Non-pigmented ciliary epithelial cell (primary cell): ENCODE results near the gene PNLDC1.
"Not testable (repeated sequence)": the region's sequence is repeated elsewhere in the genome, so short reads cannot be mapped to it uniquely, and the experiment has no call there.

Experiments
- DNase-seq: peaks from one replicate; pipeline ENCODE4 v3.0.0-alpha.2; 2010; ENCODE audit warnings: low read depth

PNLDC1 gene

DNA sequence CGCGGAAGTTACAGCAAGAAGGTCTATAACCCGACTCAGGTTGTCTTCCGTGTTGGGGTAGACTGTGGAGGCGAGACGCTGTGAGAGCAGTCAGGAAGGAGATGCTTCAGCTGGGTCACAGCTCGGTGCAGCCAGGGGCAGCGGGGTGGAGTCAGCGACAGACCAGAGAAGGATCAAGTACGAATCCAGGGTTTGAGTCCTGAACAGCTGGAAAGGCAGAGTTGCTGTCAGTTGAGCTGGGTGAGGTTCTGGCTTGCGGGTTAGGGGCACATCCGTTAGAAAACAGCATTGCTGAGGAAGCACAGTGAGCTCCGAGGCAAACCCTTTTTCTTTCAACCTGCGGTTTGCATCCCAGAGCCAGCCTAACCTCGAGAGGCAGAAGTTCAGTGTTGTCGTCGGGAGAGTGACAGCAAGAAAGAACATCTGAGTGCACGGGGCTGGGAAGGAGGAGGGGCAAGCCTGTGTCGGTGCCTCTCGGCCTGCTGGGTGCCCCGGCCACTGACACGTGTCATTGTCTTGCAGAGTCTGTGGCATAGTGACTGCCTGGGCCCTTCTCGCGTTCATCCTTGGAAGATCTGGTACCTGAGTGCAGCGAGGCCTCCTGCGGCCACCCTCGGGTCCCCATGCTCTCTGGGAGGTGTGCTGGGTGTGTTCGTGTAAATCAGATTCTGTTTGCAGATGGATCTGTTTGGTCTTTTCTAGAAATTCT, 20.0 kb downstream of the PNLDC1 start:
- DNase-seq, result no peak

DNA sequence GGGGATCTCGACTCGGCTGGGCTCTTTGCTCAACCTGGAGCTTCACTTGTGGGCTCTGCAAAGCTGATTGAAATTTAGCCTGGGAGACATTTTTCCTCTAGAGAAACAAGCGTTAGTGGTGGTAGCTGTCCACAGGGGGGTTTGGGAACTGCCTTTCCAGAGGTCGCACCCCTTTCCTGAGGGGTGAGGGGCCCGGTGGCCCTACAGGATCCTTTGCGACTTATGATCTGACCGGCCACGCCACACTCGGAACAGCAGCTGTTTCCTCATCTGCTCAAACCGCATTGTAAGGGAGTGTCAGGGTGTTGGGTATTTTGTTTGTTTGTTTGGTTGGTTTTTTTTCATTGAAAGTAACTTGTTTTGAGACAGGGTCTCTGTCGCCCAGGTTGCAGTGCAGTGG, 21.0 kb downstream of the PNLDC1 start:
- DNase-seq, result no peak

DNA sequence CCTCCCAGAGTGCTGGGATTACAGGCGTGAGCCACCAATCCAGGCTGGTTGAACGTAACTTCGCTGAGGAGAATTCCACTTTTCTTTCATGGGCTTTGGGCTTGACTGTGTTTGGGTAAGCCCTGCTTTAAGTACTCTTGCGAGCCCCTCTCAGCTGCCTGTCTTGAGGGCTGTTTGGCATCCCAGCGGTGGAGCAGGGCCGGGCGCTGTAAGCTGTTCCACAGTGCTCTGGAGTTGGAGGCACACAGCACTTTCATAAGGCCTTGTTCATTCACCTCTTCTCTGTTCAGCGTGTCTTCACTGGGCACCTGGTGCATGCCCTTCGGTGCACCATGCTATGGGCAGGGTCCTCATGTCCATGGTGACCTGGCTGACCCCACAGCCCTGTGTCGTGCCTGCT, 21.6 kb downstream of the PNLDC1 start:
- no peak for DNase-seq

DNA sequence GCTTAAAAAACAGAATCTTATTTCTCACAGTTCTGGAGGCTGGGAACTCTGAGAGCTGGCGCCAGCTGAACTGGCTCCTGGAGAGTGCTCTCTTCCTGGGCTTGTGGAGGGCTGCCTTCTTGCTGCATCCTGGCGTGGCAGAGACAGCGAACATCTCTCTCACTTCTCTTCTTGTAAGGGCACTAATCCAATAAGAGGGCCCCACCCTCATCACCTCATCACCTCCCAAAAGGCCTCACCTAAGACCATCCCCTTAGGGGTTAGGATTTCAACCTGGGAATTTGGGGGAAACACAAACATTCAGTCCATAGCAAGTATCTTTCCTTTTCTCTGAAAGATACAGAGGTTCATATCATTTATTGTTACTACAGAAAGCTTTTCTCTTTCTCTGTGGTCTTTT, 23.9 kb downstream of the PNLDC1 start:
- no peak for DNase-seq

DNA sequence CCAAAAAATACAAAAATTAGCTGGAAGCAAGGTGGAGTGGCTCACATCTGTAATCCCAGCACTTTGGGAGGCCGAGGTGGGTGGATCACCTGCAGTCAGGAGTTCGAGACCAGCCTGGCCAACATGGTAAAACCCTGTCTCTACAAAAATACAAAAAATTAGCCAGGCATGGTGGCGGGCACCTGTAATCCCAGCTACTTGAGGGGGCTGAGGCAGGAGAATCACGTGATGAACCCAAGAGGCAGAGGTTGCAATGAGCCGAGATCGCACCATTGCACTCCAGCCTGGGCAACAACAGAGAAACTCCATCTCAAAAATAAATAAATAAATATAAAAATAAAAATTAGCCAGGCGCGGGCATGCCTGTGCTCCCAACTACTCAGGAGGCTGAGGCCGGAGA, 24.6 kb downstream of the PNLDC1 start:
- DNase-seq, result not testable (repeated sequence)

DNA sequence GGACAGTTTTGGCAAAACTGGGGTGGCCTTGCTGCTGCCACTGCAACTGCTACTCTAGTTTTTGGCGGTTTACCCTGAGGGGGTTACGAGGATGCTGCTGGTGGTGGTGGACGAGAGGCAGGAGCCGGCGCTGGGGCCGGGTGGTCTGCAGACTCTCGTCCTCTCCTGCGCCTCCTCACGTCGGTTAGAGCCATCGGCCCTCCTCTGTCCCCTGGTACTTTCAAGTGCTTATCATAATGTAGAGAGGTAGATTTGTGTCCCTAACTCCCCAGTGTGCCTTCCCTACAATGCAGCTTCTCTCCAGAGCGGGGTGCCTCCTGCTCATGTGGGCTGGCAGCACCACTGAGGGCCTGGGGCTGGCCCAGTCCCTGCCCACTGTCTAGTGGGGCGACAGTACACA, 25.9 kb downstream of the PNLDC1 start:
- DNase-seq, result no peak

DNA sequence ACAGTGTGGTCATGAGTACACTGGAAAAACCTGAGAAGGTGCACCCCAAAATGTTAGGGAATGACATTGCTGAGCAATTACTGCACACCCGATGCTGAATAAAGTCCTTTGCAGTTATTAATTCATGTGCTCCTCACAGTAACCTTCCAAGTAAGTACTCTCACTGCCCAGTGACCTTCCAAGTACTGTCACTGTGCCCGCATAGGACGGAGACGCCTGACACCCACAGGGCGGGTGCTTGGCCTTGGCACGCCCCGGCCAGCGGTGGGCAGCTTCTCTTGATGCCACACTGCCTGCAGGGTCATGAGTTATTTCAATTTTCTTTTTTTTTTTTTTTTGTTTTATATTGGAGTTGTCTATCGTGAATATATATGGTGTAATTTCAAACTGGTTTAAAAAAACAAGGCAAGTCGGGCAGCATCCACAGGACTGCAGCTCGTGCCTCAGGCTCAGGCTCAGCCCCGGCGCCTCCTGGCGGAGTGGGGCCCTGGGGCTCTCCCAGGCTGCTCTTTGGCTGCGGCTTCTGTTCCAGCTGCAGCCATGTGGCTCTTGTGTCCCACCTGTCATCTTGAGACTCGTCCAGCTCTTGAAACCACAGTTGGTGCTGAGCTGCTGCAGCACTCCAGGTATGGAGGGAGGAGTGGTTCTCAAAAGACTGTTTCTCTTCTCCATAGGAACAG, 27.0 kb downstream of the PNLDC1 start:
- no peak for DNase-seq

DNA sequence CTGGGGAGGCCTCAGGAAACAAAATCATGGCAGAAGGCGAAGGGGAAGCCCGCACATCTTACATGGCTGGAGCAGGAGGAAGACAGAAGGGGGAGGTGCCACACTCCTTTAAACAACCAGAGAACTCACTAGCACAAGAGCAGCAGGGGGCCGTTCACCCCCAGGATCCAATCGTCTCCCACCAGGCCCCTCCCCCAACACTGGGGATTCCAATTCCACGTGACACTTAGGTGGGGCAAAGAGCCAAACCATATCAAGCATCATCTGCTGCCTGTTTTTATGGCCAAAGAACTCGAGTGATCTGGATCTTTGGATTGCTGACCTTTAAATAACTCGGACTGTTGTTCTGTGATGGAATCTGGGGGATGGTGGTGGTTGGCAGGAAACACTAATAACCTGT, 28.0 kb downstream of the PNLDC1 start:
- DNase-seq, result no peak

DNA sequence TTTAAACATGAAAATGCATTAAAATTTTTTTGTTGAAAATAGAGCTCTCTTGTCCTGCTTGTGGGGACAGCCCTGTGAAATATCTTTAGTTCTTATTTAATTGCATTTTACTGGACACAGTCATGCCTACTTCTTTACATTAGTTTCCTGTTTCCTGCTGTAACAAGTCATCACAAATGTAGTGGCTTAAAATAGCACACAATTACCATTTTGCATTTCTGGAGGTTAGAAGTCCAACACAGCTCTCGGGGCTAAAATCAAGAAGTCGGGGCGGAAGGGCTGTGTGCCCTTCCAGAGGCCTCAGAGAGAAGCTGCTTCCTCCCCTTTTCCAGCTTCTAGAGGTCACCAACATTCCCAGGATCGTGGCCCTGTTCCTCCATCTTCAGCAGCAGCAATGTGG, 29.4 kb downstream of the PNLDC1 start:
- no peak for DNase-seq

DNA sequence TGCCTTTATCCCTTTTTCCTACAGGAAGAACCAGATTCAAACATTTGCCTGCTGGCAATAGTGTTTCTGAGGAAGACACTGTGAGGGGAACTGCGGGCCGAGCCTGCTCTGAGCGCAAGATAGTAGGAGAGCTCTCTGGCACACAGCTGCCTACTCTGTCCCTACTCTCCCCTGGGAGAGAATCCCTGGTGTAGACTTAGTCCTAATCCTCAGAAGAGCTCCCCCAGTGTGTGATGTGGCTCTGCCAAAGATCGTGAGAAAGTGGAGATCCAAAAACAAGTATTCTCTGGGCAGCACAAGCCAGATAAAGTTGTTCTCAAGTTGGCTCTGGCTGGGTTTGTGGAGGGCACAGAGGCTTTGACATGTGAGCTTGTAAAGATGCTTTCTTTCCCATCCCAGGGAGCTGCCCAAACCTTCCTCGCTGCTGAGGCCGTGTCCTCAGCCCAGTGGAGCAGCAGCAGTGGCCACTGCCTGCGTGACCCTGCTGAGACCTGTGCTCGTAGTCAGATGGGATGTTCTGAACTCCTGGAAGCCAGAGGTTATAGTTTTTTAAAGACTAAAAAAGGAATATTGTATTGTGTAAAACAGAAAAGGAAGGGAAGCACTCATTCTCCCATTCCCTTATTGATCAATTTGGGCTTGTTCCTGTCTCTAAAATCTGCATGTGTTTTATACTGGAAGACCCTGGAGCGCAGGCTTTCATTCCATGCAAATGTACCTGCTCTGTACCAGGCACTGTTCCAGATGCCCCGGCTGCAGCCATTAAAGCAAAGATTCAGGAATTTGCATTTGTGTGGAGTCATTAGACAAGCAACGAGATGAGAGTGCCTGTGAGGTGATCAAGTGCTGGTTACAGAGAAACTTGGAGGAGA, 30.7 kb downstream of the PNLDC1 start:
- DNase-seq, result no peak

DNA sequence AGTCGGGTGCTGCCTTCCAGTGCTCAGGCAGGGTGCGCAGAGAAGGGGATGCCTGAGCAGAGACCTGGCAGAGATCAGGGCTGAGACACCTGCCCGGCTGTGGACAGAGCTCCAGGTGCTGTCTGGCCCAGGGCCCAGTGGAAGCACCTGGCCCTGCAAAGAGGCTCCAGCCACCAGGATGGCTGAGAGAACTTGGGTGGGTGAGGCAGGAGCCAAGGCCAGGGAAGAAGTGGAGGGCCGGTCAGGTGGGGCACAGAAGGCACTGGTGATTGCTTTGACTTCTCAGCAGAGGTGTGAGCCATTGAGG, 31.2 kb downstream of the PNLDC1 start:
- DNase-seq, result no peak

DNA sequence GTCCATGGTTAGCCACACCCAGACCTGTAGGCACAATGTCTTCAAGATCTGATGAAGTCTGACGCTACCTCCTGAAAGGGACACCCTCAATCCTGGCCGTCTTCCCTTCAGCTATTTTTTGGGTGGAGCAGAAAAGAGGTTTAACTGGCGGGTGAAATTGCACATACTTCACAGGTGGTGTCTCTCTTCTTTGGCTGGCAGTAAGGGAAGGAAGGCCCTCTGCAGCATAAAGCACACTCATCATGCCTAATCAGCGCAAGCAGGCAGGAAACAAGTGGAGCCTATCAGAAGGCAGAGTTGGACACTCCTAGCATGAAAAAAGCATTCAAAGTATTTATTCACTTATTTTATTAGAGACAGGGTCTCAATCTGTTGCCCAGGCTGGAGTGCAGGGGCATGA, 32.9 kb downstream of the PNLDC1 start:
- no peak for DNase-seq

DNA sequence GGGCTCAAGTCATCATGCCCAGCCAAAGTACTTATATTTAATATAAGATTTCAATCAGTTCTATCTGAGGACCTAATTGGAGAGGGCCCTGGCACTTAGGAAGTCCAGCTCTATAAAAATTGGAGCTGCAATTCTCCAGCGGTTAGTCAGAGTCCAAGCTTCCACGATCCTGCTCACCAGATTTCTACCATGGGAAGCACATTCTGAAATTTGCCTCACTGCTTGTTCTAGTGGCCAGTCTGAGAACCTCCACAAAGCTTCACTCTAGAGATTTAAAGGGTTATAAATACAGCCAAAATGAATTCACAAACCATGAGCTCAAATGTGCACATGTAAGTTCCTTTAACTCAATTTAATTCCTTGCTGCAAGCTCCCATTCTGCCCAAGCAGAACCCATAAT, 33.5 kb downstream of the PNLDC1 start:
- no peak for DNase-seq

DNA sequence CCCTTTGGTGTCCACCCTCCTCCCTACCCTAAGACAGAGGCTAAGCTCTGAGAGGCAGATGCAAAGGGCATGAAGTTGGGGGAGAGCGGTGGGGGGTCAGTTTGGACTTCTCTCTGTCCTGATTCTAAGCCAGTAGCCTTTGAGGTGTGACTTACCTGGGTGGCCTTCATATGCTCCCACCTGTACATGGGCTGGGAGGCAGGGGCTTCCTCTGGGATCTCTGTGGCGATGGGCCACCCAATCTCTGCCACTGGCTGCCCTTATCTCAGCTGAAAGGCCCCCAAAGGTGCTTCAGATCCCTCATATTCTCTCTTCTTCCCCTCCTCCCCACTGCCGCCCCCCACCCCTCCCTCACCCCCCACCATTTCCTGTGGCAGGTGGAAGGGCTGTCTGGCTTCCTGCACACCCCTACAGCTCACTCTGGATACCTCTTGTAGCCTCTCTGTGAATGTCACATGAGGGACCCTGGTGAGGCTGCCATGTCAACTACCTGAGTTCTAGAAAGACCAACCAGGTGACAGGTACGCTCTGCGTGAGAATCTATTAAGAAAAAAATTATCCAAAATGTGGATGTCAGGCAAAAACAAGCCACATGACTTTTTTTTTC, 34.0 kb downstream of the PNLDC1 start:
- DNase-seq, result no peak

DNA sequence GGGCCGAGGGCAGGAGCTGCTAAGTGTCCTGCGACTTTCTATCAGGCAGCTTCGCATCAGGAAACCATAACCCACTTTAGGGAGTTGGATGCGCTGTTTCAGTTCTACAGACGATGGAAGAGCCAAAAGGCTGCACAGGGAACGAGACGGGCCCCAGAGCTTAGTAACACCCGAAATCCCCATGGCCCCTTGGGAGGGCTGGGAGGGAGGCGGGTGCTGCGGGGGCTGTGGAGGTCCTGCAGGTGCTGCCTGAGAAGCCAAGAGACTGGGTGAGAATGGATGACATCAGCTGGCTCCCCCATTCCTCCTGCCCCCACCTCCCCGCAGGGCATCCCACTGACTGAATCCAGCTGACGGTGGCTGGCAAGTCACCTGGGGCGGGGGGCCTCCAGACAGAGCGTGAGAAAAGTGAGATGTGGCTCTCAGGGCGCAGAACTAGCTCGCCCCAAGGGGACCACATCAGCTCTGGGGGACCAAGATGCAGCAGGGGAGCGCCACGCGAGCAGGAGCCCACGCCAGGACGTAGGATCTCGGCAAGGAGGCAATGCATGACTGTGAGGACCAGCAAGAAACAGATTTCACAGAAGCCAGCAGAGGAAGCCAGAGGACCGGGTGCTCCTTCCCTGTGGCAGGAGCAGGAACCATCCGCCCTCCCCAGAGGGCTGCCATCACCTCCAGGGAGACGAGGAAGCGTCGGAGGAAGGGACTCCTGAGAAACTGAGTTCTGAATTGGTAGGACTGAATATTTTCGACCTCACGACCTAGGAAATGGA, 36.8 kb downstream of the PNLDC1 start:
- no peak for DNase-seq

DNA sequence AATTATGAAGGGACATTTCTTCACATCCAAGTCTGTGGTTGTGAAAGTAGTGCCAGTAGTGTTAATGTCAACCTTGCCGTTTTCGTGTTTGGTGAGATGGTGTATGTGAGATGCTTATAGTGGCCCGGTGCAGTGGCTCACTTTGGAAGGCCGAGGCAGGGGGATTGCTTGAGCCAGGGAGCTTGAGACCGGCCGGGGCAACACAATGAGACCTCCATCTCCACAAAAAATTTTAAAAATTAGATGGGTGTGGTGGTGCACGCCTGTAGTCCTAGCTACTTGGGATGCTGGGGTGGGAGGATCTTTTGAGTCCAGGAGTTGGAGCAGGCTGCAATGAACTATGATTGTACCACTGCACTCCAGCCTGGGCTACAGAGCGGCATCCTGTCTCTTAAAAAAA, 37.4 kb downstream of the PNLDC1 start:
- DNase-seq, result no peak

DNA sequence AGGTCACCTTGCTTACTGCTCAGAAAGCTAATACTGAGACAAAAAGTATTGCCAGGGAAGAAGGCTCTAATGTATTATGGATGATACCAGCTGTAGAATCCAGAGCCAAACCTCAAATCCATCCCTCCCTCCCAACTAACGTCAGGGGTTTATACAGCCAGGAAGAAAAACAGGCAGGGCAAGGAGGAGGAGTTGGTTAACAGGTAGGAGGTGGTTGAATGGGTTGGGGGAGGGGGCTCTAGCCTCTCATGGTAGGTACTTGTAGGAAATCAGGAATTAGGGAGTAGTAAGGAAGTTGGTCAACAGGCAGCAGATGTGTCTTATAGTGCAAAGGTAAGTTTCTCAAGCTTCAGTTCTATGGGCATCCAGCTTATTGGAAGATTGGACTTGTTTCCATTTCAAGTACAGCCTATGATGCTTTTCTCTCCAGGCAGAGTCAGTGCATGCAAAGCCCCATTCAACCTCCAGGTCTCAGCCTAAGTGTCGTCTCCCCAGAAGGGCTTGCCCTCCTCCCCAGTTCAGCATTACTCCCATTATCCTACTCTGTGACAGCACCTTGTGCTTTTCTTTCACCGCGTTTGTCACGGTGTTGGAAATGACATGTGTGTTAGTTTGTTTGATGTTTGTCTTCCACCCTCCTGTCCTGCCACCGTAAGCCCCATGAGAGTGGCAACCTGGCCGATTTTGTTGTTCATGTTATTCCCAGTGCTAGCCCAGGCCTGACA, 38.1 kb downstream of the PNLDC1 start:
- DNase-seq, result no peak

DNA sequence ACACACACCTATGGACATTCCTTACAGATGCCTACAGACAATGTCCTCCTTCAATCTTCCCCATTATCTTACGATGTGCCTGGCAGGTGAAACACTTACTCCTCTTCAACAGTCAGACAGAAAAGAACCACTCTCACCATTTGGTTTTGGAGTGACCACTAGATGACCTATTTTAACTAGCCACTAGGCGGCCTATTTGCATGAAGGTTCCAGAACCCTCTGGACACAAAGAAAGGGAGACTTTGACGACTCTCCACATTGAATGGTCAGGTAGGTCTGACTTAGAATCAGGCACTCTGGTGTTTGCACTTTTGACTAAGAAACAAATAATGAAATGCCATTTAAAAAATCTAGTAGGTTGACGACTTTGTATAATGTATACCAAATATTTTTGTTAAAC, 42.0 kb downstream of the PNLDC1 start:
- DNase-seq, result no peak

DNA sequence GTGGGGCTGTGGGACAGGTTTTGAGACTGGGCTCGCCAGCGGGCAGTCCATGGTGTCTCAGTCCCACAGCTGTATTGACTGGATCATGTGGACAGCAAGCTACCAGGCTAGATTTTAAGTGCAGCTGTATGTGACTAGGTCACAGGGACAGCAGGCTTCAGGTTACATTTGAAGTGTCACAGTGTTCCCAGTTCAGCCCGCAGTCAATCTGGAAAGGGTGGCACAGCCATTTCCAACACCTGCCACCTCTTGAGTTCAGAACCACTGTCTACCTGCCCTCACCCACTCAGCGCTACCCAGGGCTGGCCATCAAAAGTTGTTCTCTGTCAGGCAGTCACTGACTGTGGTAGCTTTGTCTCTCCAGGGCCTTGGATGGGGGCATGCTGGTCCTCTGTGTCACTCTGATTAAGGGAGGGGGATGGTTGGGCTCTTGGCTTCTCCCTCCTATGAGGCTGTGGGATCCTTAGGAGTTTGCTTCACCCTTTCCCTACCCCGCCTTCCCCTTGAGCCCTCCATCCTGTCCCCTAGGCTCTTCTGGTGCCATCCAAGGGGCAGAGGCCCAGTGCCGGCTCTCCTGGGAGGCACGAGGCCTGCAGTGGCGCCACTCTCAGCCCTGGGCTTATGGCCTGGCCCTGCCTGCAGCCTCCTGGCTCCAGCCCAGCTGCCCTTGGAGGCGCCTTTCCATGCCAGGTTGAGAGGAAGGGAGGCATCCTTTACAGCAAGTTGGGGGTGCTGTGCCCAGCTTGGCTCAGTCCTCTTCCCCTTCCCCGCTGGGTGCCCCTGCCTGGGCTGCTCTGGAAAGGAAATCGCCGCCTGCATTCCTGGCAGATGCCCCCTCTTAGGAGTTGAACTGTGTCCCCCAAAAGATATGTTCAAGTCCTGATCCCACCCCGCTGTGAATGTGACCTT, 44.9 kb downstream of the PNLDC1 start:
- no peak for DNase-seq

DNA sequence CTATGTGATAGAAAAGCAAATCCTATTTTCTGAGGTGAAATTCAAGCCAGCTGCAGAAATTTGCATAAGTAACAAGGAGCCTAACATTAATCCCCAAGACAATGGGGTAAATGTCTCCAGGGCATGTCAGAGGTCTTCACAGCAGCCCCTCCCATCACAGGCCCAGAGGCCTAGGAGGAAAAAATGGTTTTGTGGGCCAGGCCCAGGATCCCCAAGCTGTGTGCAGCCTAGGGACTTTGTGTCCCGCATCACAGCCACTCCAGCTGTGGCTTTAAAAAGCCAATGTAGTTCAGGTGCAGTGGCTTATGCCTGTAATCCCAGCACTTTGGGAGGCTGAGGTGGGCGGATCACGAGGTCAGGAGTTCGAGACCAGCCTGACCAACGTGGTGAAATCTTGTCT, 48.5 kb downstream of the PNLDC1 start:
- DNase-seq, result not testable (repeated sequence)
